Measurements from ENCODE around the gene NDRG2.

GRCh38 chr14:21066882-21067502 is 42.1 kb upstream of the NDRG2 start:
- TF ChIP-seq CTCF (IDR thresholded peaks at IDR 0.05 in 2 of 3, conservative IDR thresholded peaks at IDR 0.05 in 1 of 3; ENCODE audit: borderline replicate concordance in 1 of 3, insufficient read depth in 1 of 3, low read depth in 2 of 3, low read length in 2 of 3) (peak; percentile 30 to 52 (median 40); a peak in 4 of 6 replicates), POLR2A (IDR thresholded peaks at IDR 0.05; ENCODE audit: borderline replicate concordance, extremely low read depth, insufficient read depth, insufficient read length) (no peak), SP1 (IDR thresholded peaks at IDR 0.05; ENCODE audit: low read depth) (no peak), ZBTB33 (IDR thresholded peaks at IDR 0.05; ENCODE audit: extremely low read depth, insufficient replicate concordance, low read length) (no peak), YY1 (IDR thresholded peaks at IDR 0.05; ENCODE audit: extremely low read depth, insufficient replicate concordance, low read depth, low read length) (no peak), EZH2 (IDR thresholded peaks at IDR 0.05) (no peak), EZH2phosphoT487 (IDR thresholded peaks at IDR 0.05; ENCODE audit: borderline replicate concordance) (no peak), SIN3A (IDR thresholded peaks at IDR 0.05; ENCODE audit: low read depth) (no peak)
- TF ChIP-seq, protein P1, sequence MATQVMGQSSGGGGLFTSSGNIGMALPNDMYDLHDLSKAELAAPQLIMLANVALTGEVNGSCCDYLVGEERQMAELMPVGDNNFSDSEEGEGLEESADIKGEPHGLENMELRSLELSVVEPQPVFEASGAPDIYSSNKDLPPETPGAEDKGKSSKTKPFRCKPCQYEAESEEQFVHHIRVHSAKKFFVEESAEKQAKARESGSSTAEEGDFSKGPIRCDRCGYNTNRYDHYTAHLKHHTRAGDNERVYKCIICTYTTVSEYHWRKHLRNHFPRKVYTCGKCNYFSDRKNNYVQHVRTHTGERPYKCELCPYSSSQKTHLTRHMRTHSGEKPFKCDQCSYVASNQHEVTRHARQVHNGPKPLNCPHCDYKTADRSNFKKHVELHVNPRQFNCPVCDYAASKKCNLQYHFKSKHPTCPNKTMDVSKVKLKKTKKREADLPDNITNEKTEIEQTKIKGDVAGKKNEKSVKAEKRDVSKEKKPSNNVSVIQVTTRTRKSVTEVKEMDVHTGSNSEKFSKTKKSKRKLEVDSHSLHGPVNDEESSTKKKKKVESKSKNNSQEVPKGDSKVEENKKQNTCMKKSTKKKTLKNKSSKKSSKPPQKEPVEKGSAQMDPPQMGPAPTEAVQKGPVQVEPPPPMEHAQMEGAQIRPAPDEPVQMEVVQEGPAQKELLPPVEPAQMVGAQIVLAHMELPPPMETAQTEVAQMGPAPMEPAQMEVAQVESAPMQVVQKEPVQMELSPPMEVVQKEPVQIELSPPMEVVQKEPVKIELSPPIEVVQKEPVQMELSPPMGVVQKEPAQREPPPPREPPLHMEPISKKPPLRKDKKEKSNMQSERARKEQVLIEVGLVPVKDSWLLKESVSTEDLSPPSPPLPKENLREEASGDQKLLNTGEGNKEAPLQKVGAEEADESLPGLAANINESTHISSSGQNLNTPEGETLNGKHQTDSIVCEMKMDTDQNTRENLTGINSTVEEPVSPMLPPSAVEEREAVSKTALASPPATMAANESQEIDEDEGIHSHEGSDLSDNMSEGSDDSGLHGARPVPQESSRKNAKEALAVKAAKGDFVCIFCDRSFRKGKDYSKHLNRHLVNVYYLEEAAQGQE (IDR thresholded peaks at IDR 0.05; ENCODE audit: low read depth) = no peak
- TF ChIP-seq, protein P2, sequence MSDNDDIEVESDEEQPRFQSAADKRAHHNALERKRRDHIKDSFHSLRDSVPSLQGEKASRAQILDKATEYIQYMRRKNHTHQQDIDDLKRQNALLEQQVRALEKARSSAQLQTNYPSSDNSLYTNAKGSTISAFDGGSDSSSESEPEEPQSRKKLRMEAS (IDR thresholded peaks at IDR 0.05) = no peak

Measured in HCT116 (cell line).